Activated CD8-positive, alpha-beta memory T cell treated with anti-CD3 and anti-CD28 coated beads for 1 hour (primary cell): Measurements from ENCODE around the gene B3GLCT.
"Not testable (repeated sequence)": the region's sequence is repeated elsewhere in the genome, so short reads cannot be mapped to it uniquely, and the experiment has no call there.

Source experiments
- DNase-seq, 2 donors: peaks; one replicate each; pipeline ENCODE4 v3.0.0-alpha.2; 2020; ENCODE audit warnings: low read depth in 1 of 2; ENCODE audit errors: extremely low read depth in 1 of 2

The B3GLCT gene

DNA sequence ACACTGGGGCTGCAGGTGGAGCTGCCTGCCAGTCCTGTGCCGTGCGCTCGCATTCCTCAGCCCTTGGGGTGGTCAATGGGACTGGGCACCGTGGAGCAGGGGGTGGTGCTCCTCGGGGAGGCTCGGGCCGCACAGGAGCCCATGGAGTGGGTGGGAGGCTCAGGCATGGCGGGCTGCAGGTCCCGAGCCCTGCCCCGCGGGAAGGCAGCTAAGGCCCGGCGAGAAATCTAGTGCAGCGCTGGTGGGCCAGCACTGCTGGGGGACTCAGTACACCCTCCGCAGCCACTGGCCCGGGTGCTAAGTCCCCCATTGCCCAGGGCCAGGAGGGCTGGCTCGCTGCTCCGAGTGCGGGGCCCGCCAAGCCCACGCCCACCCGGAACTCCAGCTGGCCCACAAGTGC lies 139.8 kb downstream of the B3GLCT start:
- DNase-seq: not testable (repeated sequence)

DNA sequence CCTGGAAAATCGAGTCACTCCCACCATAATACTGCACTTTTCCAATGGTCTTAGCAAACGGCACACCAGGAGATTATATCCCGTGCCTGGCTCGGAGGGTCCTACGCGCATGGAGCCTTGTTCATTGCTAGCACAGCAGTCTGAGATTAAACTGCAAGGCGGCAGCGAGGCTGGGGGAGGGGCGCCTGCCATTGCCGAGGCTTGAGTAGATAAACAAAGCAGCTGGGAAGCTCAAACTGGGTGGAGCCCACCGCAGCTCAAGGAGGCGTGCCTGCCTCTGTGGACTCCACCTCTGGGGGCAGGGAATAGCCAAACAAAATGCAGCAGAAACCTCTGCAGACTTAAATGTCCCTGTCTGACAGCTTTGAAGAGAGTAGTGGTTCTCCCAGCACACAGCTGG lies 141.1 kb downstream of the B3GLCT start:
- DNase-seq: not testable (repeated sequence)

DNA sequence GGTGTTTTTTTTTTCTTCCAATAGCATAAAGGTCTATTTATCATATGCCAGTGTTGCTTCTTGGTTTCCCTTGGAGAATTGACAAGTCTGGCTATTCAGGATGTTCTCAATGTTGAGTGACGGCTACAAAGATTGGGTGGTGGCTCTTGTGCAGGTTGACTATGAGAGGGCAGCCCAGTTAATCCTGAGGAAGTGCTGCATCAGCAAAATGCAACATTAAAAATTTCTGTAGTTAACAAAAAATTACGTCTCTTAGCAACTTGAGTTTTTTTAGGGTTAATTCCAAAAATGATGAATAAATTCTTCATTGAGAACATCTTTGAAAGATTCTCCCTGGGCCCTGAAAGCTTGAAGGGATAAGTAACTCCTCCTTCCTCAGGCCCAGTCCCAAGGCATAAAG lies 147.1 kb downstream of the B3GLCT start:
- DNase-seq: no peak

DNA sequence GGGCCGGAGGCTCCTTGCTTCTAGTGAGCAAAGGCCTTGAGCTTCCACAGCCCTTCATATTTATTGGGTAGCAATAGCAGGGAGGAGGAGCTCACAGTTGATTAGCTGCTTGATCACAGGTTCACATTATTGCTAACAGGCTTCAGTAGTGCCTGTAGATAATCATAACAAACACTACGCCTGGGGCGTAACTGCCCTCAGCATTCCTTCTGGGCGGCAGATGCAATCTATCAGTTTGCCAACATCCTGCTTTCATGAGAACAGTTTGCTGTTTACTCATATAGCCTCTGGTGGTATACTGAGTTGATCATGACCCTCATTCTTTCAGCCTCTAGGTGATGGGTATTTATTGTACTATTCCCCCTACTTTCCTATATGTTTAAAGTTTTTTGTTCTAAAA lies 149.4 kb downstream of the B3GLCT start:
- no peak for DNase-seq

DNA sequence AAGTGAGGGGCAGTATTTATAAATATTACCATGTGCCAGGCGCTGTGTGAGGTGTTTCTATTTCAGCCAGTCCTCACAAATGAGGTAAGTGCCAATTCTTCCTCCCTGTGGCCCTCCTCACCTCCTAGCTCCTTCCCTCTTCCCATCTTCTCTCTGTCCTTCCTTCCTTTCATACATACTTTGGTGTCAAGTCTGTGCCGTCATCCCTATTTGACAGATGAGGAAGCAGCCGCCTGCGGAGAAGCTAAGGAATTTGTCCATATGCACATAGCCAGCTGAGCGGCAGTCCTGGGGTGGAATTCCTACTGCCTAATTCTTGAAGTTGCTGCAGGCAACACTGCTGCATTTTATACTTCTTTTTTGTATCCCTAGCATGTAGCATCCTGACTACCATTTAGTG lies 150.8 kb downstream of the B3GLCT start:
- no peak for DNase-seq

DNA sequence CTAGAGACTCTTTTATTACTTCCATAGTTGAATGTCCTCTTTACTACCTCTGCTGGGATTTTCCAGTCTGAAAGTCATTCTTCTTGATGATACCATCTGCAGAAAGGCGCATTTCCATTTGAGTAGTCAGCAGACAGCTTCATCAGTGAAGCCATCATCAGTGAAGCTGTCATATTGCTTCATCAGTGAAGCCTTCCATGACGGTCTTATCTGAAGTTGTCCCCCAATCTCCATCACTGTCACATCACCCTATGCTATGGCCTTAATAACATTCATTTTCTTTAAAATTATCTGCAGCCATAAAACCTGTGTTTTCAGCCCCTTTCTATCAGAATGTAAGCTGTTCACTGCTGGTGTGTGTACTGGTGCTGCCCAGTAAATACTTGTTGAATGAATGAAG lies 151.6 kb downstream of the B3GLCT start:
- DNase-seq: no peak

DNA sequence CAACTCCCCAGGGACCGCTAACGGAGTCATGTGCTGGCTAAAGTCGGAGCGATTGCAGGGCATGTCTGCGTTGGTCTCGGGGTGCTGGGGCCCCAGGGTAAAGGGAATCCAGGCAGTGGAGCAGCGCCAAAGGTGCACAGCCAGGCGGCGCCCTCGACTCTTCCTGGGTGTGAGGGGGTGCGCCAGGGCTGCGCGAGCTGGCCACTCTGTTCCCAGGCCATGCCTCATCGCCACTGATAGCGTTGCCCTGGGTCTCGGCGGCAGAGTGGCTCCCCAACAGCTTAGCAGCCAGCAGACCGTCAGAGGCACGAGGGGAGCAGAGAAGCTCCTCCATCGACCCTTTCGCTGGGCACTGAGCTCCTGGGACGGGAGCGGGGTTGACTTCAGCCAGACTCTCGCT lies 152.7 kb downstream of the B3GLCT start:
- no peak for DNase-seq

DNA sequence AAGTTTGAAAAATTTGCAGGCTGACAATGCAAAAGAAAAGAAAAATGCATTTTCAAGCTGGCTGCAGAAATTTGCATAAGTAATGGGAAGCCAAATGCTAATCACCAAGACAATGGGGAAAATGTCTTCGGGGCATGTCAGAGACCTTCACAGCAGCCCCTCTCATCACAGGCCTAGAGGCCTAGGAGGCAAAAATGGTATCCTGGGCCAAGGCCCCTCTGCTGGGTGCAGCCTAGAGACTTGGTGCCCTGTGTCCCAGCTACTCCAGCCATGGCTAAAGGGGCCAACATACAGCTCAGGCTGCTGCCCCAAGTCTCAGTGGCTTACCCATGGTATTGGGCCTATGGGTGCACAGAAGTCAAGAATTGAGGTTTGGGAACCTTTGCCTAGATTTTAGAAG lies 155.2 kb downstream of the B3GLCT start:
- no peak for DNase-seq

DNA sequence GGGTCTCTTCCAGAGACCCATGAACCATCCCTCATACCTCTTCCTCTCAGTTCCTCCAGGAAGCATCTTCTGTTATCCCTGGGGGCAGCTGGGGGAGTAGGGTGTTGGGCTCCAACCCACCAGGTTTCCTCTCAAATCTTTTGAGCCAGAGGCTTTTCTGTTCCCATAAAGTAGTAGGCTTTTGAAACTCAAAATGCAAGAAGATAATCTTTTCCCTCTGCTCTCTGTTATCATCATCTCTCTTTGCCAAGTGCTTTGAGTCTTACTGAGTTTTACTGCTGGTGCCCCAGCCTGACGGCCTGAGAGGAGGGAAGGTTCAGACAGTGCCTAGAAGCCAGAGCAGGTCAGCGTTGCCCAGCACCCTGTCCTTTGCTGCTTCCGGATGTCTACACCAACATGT lies 157.2 kb downstream of the B3GLCT start:
- no peak for DNase-seq

DNA sequence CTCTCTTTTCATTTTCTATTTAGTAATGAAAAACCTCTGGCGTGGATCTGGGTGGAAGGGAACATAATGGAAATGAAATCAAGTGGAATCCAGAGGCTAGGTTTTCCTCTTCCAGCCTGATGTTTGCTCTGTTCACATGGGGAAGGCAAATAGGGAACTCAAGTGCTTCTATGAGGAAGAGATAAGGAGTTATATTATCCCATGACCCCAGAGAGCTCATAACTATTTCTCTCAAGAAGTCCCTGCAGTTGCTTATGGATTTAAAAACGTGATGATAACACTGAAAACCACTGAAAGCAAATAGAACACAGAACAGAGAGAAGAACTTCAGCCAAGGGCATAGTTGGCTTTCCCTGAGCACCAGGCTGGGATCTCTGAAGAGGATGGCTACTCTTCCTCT lies 157.8 kb downstream of the B3GLCT start:
- DNase-seq: no peak

DNA sequence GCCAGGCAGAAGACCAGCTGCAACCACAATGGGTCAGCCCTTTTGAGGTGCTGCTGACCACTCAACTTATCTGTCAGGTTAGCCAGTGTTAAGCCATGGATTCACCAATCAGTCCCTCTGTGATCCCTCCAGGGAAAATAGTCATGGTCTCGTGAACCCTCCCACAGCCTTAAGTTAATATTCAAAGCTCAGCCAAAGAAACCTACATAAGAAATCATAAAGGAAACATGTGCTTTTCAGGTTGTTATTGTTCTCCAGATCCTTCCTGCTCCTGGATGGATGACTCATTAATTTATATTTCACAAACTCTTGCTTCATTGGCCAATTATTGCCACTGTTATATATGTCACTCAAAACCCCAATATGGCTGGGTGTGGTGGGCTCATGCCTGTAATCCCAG lies 161.9 kb downstream of the B3GLCT start:
- DNase-seq: no peak

DNA sequence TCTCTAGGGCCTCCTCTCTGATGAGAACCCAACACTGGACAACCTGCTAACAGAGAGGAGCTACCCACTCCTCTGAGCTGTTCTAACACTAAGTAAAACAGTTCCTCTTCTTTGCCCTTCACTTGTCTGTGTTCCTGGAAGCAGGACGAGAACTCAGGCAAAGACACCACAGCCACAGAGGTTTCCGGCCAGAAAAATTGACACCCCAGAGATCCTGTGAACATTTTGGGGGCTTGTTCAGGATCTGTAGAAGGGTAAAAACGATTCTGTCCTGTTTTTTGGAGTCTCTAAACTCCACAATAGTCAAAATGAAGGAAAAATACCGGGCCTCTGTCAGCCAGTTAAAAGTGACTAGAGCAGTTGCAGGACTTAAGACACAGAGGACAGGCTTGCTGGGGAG lies 165.9 kb downstream of the B3GLCT start:
- DNase-seq: no peak

DNA sequence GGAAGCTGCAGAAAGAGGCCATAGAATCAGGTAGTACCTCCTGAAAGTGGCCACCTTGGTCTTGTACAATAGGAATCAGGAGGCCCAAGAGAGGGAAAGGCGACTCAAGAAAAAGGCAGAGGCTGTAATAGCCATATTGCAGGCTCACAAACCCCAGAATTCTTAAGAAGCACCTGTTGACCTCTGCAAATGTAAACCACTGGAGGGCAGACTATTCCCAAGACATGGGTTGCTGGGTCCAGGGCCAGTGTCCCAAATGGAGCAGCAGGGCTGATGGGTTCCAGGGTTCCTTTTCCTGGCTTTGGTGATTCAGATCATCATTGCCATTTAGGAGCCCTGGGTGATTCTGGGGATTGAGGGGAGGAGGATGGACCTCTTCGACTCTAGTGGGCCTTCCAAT lies 167.6 kb downstream of the B3GLCT start:
- no peak for DNase-seq

DNA sequence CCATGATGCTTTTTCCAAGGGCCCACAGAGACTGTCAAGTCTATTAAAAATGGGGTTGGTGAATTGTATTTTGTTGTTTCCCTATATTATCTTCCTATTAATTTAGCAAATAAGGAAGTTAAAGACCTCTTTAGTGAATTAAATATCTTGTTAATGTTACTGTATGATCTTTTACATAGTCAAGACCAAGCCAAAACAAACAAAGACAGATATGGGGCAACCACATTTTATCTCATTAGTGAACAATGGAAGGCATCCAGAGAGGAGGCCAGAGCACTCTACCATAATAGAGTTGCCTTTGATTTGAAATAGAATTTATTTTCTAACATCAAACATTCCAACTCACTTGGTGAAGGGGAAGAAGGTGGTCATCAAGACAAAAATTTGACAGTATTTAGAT lies 169.4 kb downstream of the B3GLCT start:
- DNase-seq: no peak

DNA sequence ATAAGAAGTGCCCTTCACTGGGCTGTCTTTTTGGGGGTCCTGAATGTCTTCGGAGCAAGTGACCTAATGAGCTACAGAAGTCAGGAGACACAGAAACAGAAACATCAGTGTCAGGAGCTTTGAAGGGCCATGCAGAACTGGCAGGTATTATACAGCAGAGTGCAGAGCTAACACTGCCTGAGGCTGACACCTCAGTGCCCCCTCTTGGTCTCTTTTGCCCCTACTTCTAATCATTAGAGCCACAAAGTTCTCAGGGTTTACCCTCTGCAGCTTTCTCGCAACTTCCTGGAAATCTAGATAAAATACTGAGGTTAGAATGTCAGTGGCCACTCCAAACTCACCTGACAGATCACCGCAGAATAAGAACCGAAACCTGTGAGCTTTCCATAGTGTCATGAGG lies 172.7 kb downstream of the B3GLCT start:
- no peak for DNase-seq

DNA sequence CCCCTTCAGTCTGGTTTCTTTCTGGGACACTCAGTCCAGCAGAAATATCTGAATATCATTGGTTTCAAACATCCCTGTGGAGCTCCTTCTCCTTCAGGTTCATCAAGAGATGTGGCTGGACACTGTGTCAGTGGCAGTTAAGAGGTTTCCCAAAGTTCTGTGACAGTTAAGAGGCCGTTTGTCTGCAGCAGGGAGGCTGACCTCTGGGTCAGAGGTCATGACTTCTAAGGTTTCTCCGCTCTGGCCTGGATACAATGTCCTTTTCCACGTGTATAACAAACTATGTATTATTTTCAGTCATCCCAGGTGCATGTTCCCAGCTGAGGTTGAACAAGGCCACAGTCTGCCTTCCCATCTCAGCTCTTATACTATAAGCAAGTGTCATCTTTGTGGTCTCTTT lies 174.9 kb downstream of the B3GLCT start:
- no peak for DNase-seq

DNA sequence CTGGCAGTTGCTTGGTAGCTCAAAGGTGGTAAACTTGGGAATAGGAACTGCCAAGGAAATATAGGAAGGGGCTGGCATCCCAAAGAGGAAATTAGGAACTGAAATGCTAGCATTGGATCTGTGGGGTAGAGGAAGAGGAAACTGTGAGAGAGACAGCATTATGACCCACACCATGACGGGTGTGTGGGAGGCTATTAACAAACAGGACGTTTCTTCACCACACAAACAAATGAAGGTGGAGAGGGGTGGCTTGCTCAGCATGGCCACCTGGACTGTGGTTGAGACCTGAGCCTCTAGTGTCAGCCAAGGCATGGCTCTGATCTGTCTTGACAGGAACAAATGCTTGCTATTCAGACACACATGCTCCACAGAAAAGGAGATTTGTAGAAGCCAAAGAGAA lies 178.2 kb downstream of the B3GLCT start:
- no peak for DNase-seq

DNA sequence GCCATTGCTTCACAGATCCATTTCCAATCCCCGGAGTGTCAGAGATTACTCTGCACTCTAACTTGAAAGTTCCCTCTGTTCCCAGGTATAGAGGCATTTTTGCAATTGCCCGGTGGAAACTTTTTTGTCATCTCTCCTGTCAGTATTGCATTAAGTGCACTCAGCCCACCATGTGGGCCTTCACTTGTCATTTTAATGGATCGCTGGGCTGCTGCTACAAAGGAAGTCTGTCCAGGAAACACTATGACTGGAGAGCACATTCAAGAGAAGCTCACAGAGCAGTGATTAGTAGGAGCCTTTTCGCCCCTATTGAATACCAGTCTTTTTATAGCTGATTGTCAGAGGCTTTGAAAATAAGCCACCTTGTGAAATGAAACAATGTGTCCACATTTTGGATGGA lies 180.9 kb downstream of the B3GLCT start:
- no peak for DNase-seq
